Measurements from ENCODE around the gene IGSF23. TPM values are rescaled to one million over a fixed set of nuclear protein-coding genes. Genes with fewer than 3 reads are reported as not detected.
A peak's percentile ranks its signal among the peaks of the same experiment; 100 is the strongest.

Gene IGSF23, protein sequence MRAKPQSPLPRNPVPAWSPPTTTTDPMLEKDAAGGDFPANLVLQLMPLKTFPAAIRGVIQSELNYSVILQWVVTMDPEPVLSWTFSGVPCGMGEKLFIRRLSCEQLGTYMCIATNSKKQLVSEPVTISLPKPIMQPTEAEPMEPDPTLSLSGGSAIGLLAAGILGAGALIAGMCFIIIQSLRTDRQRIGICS
- not detected in 2 replicates for total RNA-seq (2021)
- Bru-seq, nascent RNA = not detected
- percentile 4 among the genes with signal in this experiment for BruChase-seq, experiment 1, labeled RNA remaining after a 2-hour chase
- BruChase-seq, experiment 2, labeled RNA remaining after a 6-hour chase = percentile 4 among the genes with signal in this experiment
- long read RNA-seq = 0 reads

DNA sequence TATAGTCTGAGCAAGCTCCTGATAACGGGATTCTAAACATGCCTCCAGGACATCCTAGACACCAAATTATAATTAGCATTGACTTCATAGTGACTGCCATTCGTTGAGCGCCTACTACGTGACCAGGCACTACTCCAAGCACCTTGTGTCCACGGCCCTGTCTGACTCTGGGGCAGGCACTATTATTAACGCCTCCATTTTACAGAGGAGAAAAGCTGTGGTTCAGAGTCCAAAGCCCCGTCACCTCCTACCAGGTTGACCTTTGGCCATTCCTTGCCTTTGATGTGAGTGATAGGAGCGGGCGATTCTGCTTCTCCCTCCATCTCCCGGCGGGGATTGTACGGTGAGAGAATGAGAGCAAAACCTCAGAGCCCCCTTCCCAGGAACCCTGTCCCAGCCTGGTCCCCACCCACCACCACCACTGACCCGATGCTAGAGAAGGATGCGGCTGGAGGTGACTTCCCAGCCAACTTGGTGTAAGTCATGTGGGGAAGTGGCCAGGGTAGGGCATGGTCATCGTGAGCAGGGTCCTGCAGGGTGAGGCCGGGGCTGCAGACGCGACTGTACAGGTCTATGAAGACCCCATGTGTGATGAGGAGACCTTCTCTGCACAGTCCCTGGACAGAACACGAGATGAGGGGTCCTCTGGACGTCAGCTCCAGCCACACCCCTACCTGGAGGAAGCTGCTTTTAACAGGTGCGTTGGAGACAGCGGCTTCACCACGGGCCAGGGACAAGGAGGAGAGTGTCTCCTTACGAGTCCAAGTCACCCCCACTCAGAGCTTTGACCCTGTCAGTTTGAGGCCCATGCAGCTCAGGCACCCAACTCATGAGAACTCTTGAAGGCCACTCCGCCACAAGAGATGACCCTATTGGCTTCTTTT is at the start of gene IGSF23:
TSS of gene IGSF23 (plus strand) at position 269 of the 884 bp plus-strand sequence. CDS start at position 352, 83 bp downstream.
- no TSS peak for BruUV-seq (replicated peaks)
- DNase-seq (ENCODE audit: low spot score) = no peak
- Histone ChIP-seq H3K27me3 (replicated peaks; ENCODE audit: insufficient read depth, low read depth, low read length, poor library complexity) (no peaks in the 10 kb centered on the region), H3K4me3 (ENCODE audit: low read depth, low read length, poor library complexity, severe bottlenecking) (no peak within 1 kb of the TSS), H3K36me3 (ENCODE audit: insufficient read depth, low read length, poor library complexity, severe bottlenecking) (no peaks in the 10 kb centered on the region), H3K9me3 (ENCODE audit: low read depth, low read length, poor library complexity, severe bottlenecking) (no peaks in the 10 kb centered on the region), H3K4me1 (ENCODE audit: insufficient read depth, low read length, poor library complexity, severe bottlenecking) (peaks cover 6% of the 10 kb centered on the region), H3K27ac (ENCODE audit: low read depth, low read length, poor library complexity, severe bottlenecking) (no peak within 1 kb of the TSS)
- TF ChIP-seq, protein P1, sequence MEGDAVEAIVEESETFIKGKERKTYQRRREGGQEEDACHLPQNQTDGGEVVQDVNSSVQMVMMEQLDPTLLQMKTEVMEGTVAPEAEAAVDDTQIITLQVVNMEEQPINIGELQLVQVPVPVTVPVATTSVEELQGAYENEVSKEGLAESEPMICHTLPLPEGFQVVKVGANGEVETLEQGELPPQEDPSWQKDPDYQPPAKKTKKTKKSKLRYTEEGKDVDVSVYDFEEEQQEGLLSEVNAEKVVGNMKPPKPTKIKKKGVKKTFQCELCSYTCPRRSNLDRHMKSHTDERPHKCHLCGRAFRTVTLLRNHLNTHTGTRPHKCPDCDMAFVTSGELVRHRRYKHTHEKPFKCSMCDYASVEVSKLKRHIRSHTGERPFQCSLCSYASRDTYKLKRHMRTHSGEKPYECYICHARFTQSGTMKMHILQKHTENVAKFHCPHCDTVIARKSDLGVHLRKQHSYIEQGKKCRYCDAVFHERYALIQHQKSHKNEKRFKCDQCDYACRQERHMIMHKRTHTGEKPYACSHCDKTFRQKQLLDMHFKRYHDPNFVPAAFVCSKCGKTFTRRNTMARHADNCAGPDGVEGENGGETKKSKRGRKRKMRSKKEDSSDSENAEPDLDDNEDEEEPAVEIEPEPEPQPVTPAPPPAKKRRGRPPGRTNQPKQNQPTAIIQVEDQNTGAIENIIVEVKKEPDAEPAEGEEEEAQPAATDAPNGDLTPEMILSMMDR (conservative IDR thresholded peaks at IDR 0.05; ENCODE audit: low read depth, low read length) = no peak
- no peak for TF ChIP-seq EZH2 (IDR thresholded peaks at IDR 0.05; ENCODE audit: borderline replicate concordance, low read depth, low read length, poor library complexity, severe bottlenecking)
- ChIA-PET POLR2A (ENCODE audit: low non-redundant PET) (no interaction called here), CTCF (no interaction called here)
- intact Hi-C loops (cut with micrococcal nuclease; ENCODE audit: unreplicated experiment) = no loop called here

DNA sequence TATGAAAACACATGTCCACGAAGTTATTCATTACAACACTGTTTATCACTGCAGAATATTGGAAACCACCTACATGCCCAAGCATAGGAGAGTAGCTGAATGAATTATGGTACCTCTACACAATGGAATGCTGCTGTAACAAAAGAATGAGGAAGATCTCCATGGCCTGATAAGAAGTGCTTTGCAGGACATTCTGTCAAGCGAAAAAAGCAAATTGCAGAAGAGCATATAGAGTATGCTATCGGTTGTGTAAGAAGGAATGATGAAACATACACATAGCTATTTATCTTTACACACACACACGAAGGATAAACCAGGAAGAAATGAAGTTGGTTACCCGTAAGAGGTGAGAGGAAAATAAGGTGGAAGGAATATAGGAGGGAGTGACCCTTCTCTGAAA is 46.4 kb upstream of the IGSF23 start:
- H3K27me3 ChIP-seq (replicated peaks; ENCODE audit: insufficient read depth, low read depth, low read length, poor library complexity) = no peaks in the 10 kb centered on the region
- H3K4me1 ChIP-seq (ENCODE audit: insufficient read depth, low read length, poor library complexity, severe bottlenecking) = no peaks in the 10 kb centered on the region
- H3K4me3 ChIP-seq (ENCODE audit: low read depth, low read length, poor library complexity, severe bottlenecking) = no peak overlapping the region
- H3K36me3 ChIP-seq (ENCODE audit: insufficient read depth, low read length, poor library complexity, severe bottlenecking) = no peaks in the 10 kb centered on the region
- intact Hi-C loops (cut with micrococcal nuclease; ENCODE audit: unreplicated experiment) = no loop called here
- TF ChIP-seq, protein P1 (conservative IDR thresholded peaks at IDR 0.05; ENCODE audit: low read depth, low read length) = no peak
- TF ChIP-seq EZH2 (IDR thresholded peaks at IDR 0.05; ENCODE audit: borderline replicate concordance, low read depth, low read length, poor library complexity, severe bottlenecking) = no peak
- no peak overlapping the region for H3K27ac ChIP-seq (ENCODE audit: low read depth, low read length, poor library complexity, severe bottlenecking)
- H3K9me3 ChIP-seq (ENCODE audit: low read depth, low read length, poor library complexity, severe bottlenecking) = no peaks in the 10 kb centered on the region
- CTCF ChIA-PET = no interaction called here
- no peak for DNase-seq (ENCODE audit: low spot score)
- no TSS peak for BruUV-seq (replicated peaks)
- POLR2A ChIA-PET (ENCODE audit: low non-redundant PET) = no interaction called here

DNA sequence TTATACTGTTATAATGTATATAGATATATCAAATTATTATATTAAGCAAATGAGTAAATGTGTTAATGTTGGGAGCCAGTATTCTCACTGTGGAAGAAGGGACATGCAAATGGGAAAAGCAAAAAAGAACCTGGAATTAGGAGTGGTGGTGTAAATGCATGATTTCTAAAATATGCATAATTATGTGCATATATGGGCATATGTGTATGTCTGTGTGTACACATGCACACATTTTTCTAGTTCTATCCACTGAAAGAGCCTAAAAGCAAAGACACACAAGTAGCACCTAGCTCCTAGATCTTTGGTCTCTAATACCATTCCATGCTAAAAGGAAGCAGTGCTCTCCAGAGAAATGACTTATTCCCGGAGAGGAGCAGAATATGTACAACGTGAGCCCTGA is 45.6 kb upstream of the IGSF23 start:
- DNase-seq (ENCODE audit: low spot score) = no peak
- H3K27ac ChIP-seq (ENCODE audit: low read depth, low read length, poor library complexity, severe bottlenecking) = no peak overlapping the region
- H3K4me3 ChIP-seq (ENCODE audit: low read depth, low read length, poor library complexity, severe bottlenecking) = no peak overlapping the region
- CTCF ChIA-PET = no interaction called here
- intact Hi-C loops (cut with micrococcal nuclease; ENCODE audit: unreplicated experiment) = no loop called here
- no peaks in the 10 kb centered on the region for H3K4me1 ChIP-seq (ENCODE audit: insufficient read depth, low read length, poor library complexity, severe bottlenecking)
- no peaks in the 10 kb centered on the region for H3K9me3 ChIP-seq (ENCODE audit: low read depth, low read length, poor library complexity, severe bottlenecking)
- no peaks in the 10 kb centered on the region for H3K27me3 ChIP-seq (replicated peaks; ENCODE audit: insufficient read depth, low read depth, low read length, poor library complexity)
- TF ChIP-seq, protein P1 (conservative IDR thresholded peaks at IDR 0.05; ENCODE audit: low read depth, low read length) = no peak
- TF ChIP-seq EZH2 (IDR thresholded peaks at IDR 0.05; ENCODE audit: borderline replicate concordance, low read depth, low read length, poor library complexity, severe bottlenecking) = no peak
- BruUV-seq (replicated peaks) = no TSS peak
- POLR2A ChIA-PET (ENCODE audit: low non-redundant PET) = no interaction called here
- H3K36me3 ChIP-seq (ENCODE audit: insufficient read depth, low read length, poor library complexity, severe bottlenecking) = no peaks in the 10 kb centered on the region
